ENCODE results near the gene TMEM181.
"Not testable (repeated sequence)": the region's sequence is repeated elsewhere in the genome, so short reads cannot be mapped to it uniquely, and the experiment has no call there.

Gene TMEM181

GRCh38 chr6:158620963-158621693, 61.2 kb downstream of the TMEM181 start:
- DNase-seq (ENCODE audit: low read depth in 1 of 2, low spot score in 1 of 2), result no peak

- DNase-seq (ENCODE audit: low read depth in 1 of 2, low spot score in 1 of 2), result no peak
Measured at GRCh38 chr6:158621694-158622544, 62.0 kb downstream of the TMEM181 start.

DNA sequence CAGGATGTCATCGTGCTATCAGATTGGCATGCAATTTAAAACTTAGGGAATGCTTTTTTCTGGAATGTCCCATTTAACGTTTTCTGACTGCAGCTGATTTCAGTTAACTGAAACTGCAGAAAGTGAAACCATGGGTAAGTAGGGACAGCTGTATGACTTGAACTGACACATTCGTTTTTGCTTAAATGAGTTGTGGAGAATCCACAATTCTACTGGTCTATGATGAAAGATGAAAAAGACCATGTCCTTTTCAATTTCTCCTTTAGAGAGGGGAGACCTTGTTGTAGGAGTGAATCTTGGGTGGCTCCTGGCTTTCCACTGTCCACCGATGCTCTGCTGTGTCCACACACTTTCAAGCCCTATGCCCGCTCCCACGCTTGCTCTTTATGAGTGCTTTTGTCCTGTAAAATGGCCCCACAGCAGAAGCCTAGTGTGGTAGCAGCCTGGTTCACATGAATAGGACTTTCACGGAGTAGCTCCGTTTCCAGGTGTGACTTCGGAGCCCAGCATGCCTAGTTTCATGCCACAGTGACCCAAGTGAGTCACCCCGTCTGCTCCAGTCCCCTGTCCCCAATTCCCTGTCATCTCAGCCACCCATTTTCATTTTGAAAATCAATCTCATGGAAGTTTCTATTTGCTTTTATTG, 62.8 kb downstream of the TMEM181 start:
- no peak for DNase-seq (ENCODE audit: low read depth in 1 of 2, low spot score in 1 of 2)

DNA sequence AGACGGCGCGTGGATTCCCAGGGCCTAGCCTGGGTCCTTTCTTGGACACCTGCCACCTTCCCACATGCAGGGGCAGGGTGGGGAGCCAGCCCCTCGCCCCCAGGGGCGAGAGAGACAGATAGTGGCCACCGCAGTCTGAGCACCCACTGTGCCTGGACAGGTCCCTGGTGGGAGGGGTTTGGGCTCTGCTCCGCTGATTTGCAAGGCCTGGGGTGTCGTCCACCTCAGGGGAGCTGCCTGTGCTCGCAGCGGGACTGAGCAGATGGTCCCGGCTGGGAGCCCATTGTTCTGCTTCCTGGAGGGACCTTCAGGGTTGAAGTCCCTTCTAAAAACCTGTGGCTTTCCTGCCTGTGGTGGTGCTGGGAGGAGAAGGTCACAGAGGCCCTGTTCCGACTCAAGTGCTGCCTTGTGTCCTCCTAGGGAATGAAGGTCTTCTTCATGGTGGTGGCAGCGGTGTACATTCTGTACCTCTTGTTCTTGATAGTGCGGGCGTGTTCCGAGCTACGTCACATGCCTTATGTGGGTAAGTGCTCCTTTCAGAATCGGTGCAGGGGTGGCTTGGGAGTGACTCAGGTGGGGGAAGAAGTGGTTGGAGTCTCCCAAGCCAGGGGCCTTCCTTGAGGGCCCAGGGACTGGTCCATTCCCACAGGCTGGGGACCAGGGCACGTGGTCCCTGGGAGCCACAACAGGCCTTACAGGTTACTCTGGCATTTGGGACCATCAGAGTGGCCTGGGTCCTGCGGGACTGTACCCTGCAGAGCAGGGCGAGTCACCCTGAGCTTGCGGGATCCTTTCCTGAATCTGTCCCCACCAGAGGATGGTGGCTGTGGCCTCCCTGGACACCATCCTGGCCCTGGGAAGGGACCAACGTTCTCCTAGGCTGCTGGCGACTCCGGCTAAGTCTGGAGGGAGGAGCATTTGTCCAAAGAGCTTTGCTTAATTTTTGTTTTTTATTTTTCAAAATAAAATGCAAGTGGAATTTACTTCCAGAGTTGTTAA, 65.1 kb downstream of the TMEM181 start:
- DNase-seq (ENCODE audit: low read depth in 1 of 2, low spot score in 1 of 2), result no peak

DNA sequence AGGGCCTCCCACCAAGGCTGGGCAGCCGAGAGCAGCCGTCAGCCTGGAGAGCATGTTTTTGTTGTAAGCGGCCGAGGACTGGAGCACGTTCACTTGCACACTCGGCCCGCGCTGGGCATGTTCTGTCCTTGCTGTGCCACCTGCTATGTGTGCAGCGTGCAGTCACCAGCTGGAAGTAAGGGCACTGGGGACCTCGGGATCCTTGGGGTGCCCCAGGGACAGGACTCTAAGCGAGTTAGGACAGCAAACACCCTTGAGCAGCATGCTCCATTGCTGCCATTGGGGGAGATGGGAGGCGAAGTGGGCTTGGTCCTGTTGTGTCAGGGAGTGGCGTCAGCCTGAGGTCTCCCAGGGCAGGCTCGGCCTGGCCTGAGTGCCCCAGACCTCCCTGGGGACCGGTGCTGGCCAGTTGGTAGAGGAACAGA, 66.0 kb downstream of the TMEM181 start:
- DNase-seq (ENCODE audit: low read depth in 1 of 2, low spot score in 1 of 2), result no peak

DNA sequence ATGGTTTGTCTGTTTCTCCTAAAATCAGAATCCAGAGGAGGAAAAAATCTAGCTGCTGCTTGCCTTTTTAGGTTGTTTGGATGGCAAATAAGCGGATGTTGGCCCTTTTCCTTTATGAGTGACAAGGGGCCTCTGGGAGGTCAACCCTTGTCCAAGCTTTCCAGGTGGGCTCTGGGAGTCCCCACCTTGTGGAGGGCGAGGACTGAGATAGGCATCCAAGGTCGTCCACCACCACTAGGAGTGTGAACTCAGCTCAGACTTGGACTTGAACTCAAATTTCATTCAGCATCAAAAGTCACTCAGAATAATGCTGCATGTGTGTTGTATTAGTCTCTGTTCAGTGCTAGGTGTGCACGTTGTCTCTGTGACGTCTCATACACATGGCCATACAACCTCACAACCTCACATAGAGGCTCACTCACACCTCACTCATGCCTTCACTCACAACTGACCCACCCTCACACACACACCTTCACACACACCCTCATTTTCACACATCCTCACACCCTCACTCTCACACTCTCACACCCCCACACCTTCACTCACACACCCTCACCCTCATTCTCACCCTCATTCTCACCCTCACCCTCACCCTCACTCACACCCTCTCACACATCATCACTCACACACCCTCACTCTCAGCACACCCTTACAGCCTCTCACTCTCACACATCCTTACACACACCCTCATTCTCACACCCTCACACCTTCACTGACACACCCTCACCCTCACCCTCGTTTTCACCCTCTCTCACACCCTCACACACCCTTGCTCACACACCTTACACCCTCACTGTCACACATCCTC, 66.7 kb downstream of the TMEM181 start:
- no peak for DNase-seq (ENCODE audit: low read depth in 1 of 2, low spot score in 1 of 2)

- DNase-seq (ENCODE audit: low read depth in 1 of 2, low spot score in 1 of 2), result no peak
Measured at GRCh38 chr6:158627168-158627939, 67.5 kb downstream of the TMEM181 start.

DNA sequence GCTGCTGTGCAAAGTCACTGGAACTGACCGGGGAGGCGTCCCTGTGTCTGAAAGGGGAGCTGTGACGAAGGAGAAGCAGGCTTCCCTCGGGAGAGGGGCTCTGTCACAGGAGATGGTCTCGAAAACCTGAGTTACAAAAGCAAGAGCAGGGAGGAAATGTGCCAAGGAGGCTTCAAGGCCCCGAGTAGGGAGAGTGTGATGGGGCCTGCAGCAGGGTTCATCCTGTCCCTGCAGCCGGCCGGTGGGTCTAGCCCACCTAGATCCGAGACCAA, 68.0 kb downstream of the TMEM181 start:
- DNase-seq (ENCODE audit: low read depth in 1 of 2, low spot score in 1 of 2), result no peak

DNA sequence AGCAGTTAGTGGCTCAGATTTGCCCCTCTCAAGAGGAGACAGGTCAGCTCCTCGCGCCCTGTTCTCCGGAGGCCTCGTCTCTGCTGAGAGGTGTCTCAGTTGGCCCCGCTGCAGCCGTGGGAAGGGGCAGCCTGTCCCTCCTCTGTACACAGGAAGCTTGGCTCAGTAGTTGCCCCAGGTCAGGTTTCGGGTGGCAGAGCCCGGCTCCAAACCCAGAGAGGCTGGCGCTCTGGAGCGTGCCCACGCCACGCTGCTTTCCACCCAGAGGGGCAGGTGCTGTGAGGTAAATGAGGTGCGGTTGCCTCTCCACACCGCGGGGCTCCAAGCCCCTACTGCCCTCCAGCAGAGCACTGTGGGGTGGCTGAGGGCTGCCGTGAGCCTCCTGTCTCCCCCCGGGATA, 68.7 kb downstream of the TMEM181 start:
- DNase-seq (ENCODE audit: low read depth in 1 of 2, low spot score in 1 of 2), result no peak

- DNase-seq (ENCODE audit: low read depth in 1 of 2, low spot score in 1 of 2), result no peak
Measured at GRCh38 chr6:158629367-158630221, 69.7 kb downstream of the TMEM181 start.

GRCh38 chr6:158630938-158631616, 71.2 kb downstream of the TMEM181 start:
- DNase-seq (ENCODE audit: low read depth in 1 of 2, low spot score in 1 of 2), result no peak

- DNase-seq (ENCODE audit: low read depth in 1 of 2, low spot score in 1 of 2), result no peak
Measured at GRCh38 chr6:158631678-158632537, 72.0 kb downstream of the TMEM181 start.

DNA sequence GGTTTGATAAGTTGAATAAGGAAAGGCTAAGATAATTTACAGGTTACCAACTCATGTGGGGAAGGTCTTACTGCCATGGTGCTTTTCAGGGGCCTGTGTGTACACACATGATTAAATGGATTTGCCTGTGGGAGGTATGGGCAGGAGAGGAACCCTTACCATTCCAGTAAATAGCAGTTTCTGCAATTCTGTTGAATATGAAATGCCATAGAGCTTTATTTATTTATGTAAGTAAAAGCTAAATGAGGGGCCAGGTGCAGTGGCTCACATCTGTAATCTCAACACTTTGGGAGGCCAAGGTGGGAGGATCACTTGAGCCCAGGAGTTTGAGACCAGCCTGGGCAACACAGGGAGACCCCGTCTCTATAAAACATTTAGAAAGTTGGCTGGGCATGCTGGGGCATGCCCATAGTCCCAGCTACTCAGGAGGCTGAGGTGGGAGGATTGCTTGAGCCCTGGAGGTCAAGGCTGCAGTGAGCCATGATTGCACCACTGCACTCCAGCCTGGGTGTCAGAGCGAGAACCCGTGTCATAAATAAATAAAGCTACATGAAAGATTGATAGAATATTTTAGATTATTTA, 72.7 kb downstream of the TMEM181 start:
- not testable (repeated sequence) for DNase-seq (ENCODE audit: low read depth in 1 of 2, low spot score in 1 of 2)

GRCh38 chr6:158633127-158633526, 73.2 kb downstream of the TMEM181 start:
- DNase-seq (ENCODE audit: low read depth in 1 of 2, low spot score in 1 of 2), result no peak

GRCh38 chr6:158634695-158635426, 75.0 kb downstream of the TMEM181 start:
- no peak for DNase-seq (ENCODE audit: low read depth in 1 of 2, low spot score in 1 of 2)
